ENCODE measurements around the gene ZCCHC17.

Gene ZCCHC17

GRCh38 chr1:31370021-31370420 is 73.2 kb downstream of the ZCCHC17 start:
- H3K27ac ChIP-seq (ENCODE audit: low read length), result no peak overlapping the region
- H3K4me2 ChIP-seq (ENCODE audit: low read depth, low read length), result no peak overlapping the region
- H3K4me1 ChIP-seq (ENCODE audit: low read length), result no peaks in the 10 kb centered on the region
- H3K27me3 ChIP-seq (replicated peaks; ENCODE audit: insufficient read depth, low read length), result no peaks in the 10 kb centered on the region
- no peaks in the 10 kb centered on the region for H3K9me2 ChIP-seq (replicated peaks; ENCODE audit: insufficient read depth, low read length)
- no peak for TF ChIP-seq EZH2 (optimal IDR thresholded peaks at IDR 0.05; ENCODE audit: low read depth, low read length)
- TF ChIP-seq CTCF (IDR thresholded peaks at IDR 0.05; ENCODE audit: low read length), result no peak
- no peak for TF ChIP-seq EZH2phosphoT487 (IDR thresholded peaks at IDR 0.05; ENCODE audit: low read length)
- H3K9me3 ChIP-seq (replicated peaks; ENCODE audit: insufficient read depth, low read length), result no peaks in the 10 kb centered on the region
- DNase-seq, result no peak
- H4K20me1 ChIP-seq (ENCODE audit: insufficient read depth, low read length), result no peaks in the 10 kb centered on the region
- no peak overlapping the region for H2AFZ ChIP-seq (ENCODE audit: low read length)
- no peaks in the 10 kb centered on the region for H3K79me2 ChIP-seq (ENCODE audit: low read length)
- H3F3A ChIP-seq (ENCODE audit: insufficient read depth, low read length), result no peaks in the 10 kb centered on the region
- no peak overlapping the region for H3K4me3 ChIP-seq (ENCODE audit: low read length)
- no peak overlapping the region for H3K9ac ChIP-seq (ENCODE audit: low read length)
- H3K36me3 ChIP-seq (replicated peaks; ENCODE audit: insufficient read depth, low read length), result no peaks in the 10 kb centered on the region

- H3K9ac ChIP-seq (ENCODE audit: low read length), result no peak overlapping the region
- H4K20me1 ChIP-seq (ENCODE audit: insufficient read depth, low read length), result no peaks in the 10 kb centered on the region
- H3K79me2 ChIP-seq (ENCODE audit: low read length), result no peaks in the 10 kb centered on the region
- H3K4me3 ChIP-seq (ENCODE audit: low read length), result no peak overlapping the region
- no peak for TF ChIP-seq CTCF (IDR thresholded peaks at IDR 0.05; ENCODE audit: low read length)
- TF ChIP-seq EZH2phosphoT487 (IDR thresholded peaks at IDR 0.05; ENCODE audit: low read length), result no peak
- no peak for DNase-seq
- H3K4me1 ChIP-seq (ENCODE audit: low read length), result no peaks in the 10 kb centered on the region
- no peak overlapping the region for H3K4me2 ChIP-seq (ENCODE audit: low read depth, low read length)
- no peaks in the 10 kb centered on the region for H3F3A ChIP-seq (ENCODE audit: insufficient read depth, low read length)
- no peaks in the 10 kb centered on the region for H3K9me2 ChIP-seq (replicated peaks; ENCODE audit: insufficient read depth, low read length)
- H3K36me3 ChIP-seq (replicated peaks; ENCODE audit: insufficient read depth, low read length), result no peaks in the 10 kb centered on the region
- H3K9me3 ChIP-seq (replicated peaks; ENCODE audit: insufficient read depth, low read length), result no peaks in the 10 kb centered on the region
- H3K27me3 ChIP-seq (replicated peaks; ENCODE audit: insufficient read depth, low read length), result no peaks in the 10 kb centered on the region
- H2AFZ ChIP-seq (ENCODE audit: low read length), result no peak overlapping the region
- H3K27ac ChIP-seq (ENCODE audit: low read length), result no peak overlapping the region
Observed at GRCh38 chr1:31370565-31370964, 73.7 kb downstream of the ZCCHC17 start.

GRCh38 chr1:31371121-31371959 is 74.5 kb downstream of the ZCCHC17 start:
- no peaks in the 10 kb centered on the region for H3K4me1 ChIP-seq (ENCODE audit: low read length)
- no peak overlapping the region for H3K27ac ChIP-seq (ENCODE audit: low read length)
- DNase-seq, result no peak
- H3K36me3 ChIP-seq (replicated peaks; ENCODE audit: insufficient read depth, low read length), result no peaks in the 10 kb centered on the region
- no peaks in the 10 kb centered on the region for H4K20me1 ChIP-seq (ENCODE audit: insufficient read depth, low read length)
- no peaks in the 10 kb centered on the region for H3K27me3 ChIP-seq (replicated peaks; ENCODE audit: insufficient read depth, low read length)
- no peak overlapping the region for H3K4me3 ChIP-seq (ENCODE audit: low read length)
- no peaks in the 10 kb centered on the region for H3K79me2 ChIP-seq (ENCODE audit: low read length)
- no peak overlapping the region for H2AFZ ChIP-seq (ENCODE audit: low read length)
- H3K9ac ChIP-seq (ENCODE audit: low read length), result no peak overlapping the region
- H3K9me2 ChIP-seq (replicated peaks; ENCODE audit: insufficient read depth, low read length), result no peaks in the 10 kb centered on the region
- no peaks in the 10 kb centered on the region for H3F3A ChIP-seq (ENCODE audit: insufficient read depth, low read length)
- no peak overlapping the region for H3K4me2 ChIP-seq (ENCODE audit: low read depth, low read length)
- TF ChIP-seq EZH2phosphoT487 (IDR thresholded peaks at IDR 0.05; ENCODE audit: low read length), result no peak
- no peak for TF ChIP-seq CTCF (IDR thresholded peaks at IDR 0.05; ENCODE audit: low read length)
- no peak for TF ChIP-seq EZH2 (optimal IDR thresholded peaks at IDR 0.05; ENCODE audit: low read depth, low read length)
- no peaks in the 10 kb centered on the region for H3K9me3 ChIP-seq (replicated peaks; ENCODE audit: insufficient read depth, low read length)

Measured in MM.1S (cell line).